ENCODE measurements around the gene FAM184B. TPM values are rescaled to one million over a fixed set of nuclear protein-coding genes. Genes with fewer than 3 reads are reported as not detected.

FAM184B gene
- total and polyA plus RNA-seq, 4 donors, result 0.05 TPM; not detected in 3

GRCh38 chr4:17704020-17704650, 77.3 kb downstream of the FAM184B start:
- H3K27me3 ChIP-seq (ENCODE audit: control insufficient read depth in 1 of 2, insufficient read depth in 2 of 2, low read length in 1 of 2), result no peaks in the 10 kb centered on the region
- intact Hi-C loops (cut with DNase I), result no loop called here
- no peak overlapping the region for H3K27ac ChIP-seq (ENCODE audit: low read depth in 1 of 2, low read length in 2 of 2)
- DNase-seq (no peak), ATAC-seq (ENCODE audit: low FRiP score) (no peak)
- no peak overlapping the region for H3K4me3 ChIP-seq (ENCODE audit: low read length in 2 of 2)
- 77 to 82% methylated on average over 6 of the region's 6 CpGs for WGBS, 2 donors
- no peaks in the 10 kb centered on the region for H3K36me3 ChIP-seq (ENCODE audit: control insufficient read depth in 1 of 2, insufficient read depth in 2 of 2, low read length in 1 of 2)
- H3K9me3 ChIP-seq (ENCODE audit: control insufficient read depth, low read length), result no peaks in the 10 kb centered on the region
- no peaks in the 10 kb centered on the region for H3K4me1 ChIP-seq (ENCODE audit: control insufficient read depth in 1 of 2, insufficient read depth in 2 of 2, low read length in 2 of 2)

GRCh38 chr4:17702641-17703040, 78.8 kb downstream of the FAM184B start:
- 82% methylated on average over 5 of the region's 5 CpGs for WGBS, 2 donors

GRCh38 chr4:17701882-17702281, 79.5 kb downstream of the FAM184B start:
- no peak for ATAC-seq (ENCODE audit: low FRiP score)
- Histone ChIP-seq H3K27ac (ENCODE audit: low read depth in 1 of 2, low read length in 2 of 2) (no peak overlapping the region), H3K36me3 (ENCODE audit: control insufficient read depth in 1 of 2, insufficient read depth in 2 of 2, low read length in 1 of 2) (no peaks in the 10 kb centered on the region), H3K4me1 (ENCODE audit: control insufficient read depth in 1 of 2, insufficient read depth in 2 of 2, low read length in 2 of 2) (no peaks in the 10 kb centered on the region), H3K9me3 (ENCODE audit: control insufficient read depth, low read length) (peaks cover 2% of the 10 kb centered on the region), H3K27me3 (ENCODE audit: control insufficient read depth in 1 of 2, insufficient read depth in 2 of 2, low read length in 1 of 2) (no peaks in the 10 kb centered on the region), H3K4me3 (ENCODE audit: low read length in 2 of 2) (no peak overlapping the region)
- 89 to 90% methylated on average over 4 of the region's 4 CpGs for WGBS, 2 donors
- no peak for DNase-seq
- intact Hi-C loops (cut with DNase I), result no loop called here

More at GRCh38 chr4:17702641-17703040, 78.8 kb downstream of the FAM184B start:
- Histone ChIP-seq H3K27me3 (ENCODE audit: control insufficient read depth in 1 of 2, insufficient read depth in 2 of 2, low read length in 1 of 2) (no peaks in the 10 kb centered on the region), H3K9me3 (ENCODE audit: control insufficient read depth, low read length) (no peaks in the 10 kb centered on the region), H3K4me1 (ENCODE audit: control insufficient read depth in 1 of 2, insufficient read depth in 2 of 2, low read length in 2 of 2) (no peaks in the 10 kb centered on the region), H3K36me3 (ENCODE audit: control insufficient read depth in 1 of 2, insufficient read depth in 2 of 2, low read length in 1 of 2) (no peaks in the 10 kb centered on the region), H3K4me3 (ENCODE audit: low read length in 2 of 2) (no peak overlapping the region), H3K27ac (ENCODE audit: low read depth in 1 of 2, low read length in 2 of 2) (no peak overlapping the region)
- ATAC-seq (ENCODE audit: low FRiP score) (no peak), DNase-seq (no peak)
- intact Hi-C loops (cut with DNase I), result no loop called here

- Histone ChIP-seq H3K4me1 (ENCODE audit: control insufficient read depth in 1 of 2, insufficient read depth in 2 of 2, low read length in 2 of 2) (no peaks in the 10 kb centered on the region), H3K4me3 (ENCODE audit: low read length in 2 of 2) (no peak overlapping the region), H3K36me3 (ENCODE audit: control insufficient read depth in 1 of 2, insufficient read depth in 2 of 2, low read length in 1 of 2) (no peaks in the 10 kb centered on the region), H3K27ac (ENCODE audit: low read depth in 1 of 2, low read length in 2 of 2) (no peak overlapping the region), H3K9me3 (ENCODE audit: control insufficient read depth, low read length) (peaks cover 2% of the 10 kb centered on the region), H3K27me3 (ENCODE audit: control insufficient read depth in 1 of 2, insufficient read depth in 2 of 2, low read length in 1 of 2) (no peaks in the 10 kb centered on the region)
- 72 to 80% methylated on average over 8 of the region's 8 CpGs for WGBS, 2 donors
- intact Hi-C loops (cut with DNase I), result no loop called here
- no peak for DNase-seq
- ATAC-seq (ENCODE audit: low FRiP score), result no peak
These were observed 80.1 kb downstream of the FAM184B start for GRCh38 chr4:17701138-17701839.

- no peak for ATAC-seq (ENCODE audit: low FRiP score)
- intact Hi-C loops (cut with DNase I), result no loop called here
- H3K36me3 ChIP-seq (ENCODE audit: control insufficient read depth in 1 of 2, insufficient read depth in 2 of 2, low read length in 1 of 2), result no peaks in the 10 kb centered on the region
- H3K9me3 ChIP-seq (ENCODE audit: control insufficient read depth, low read length), result peaks cover 3% of the 10 kb centered on the region
- H3K27ac ChIP-seq (ENCODE audit: low read depth in 1 of 2, low read length in 2 of 2), result no peak overlapping the region
- no peaks in the 10 kb centered on the region for H3K27me3 ChIP-seq (ENCODE audit: control insufficient read depth in 1 of 2, insufficient read depth in 2 of 2, low read length in 1 of 2)
- no peaks in the 10 kb centered on the region for H3K4me1 ChIP-seq (ENCODE audit: control insufficient read depth in 1 of 2, insufficient read depth in 2 of 2, low read length in 2 of 2)
- H3K4me3 ChIP-seq (ENCODE audit: low read length in 2 of 2), result no peak overlapping the region
- no peak for DNase-seq
- WGBS, 2 donors, result 59 to 75% methylated on average over 2 of the region's 2 CpGs
These were observed 82.0 kb downstream of the FAM184B start for GRCh38 chr4:17699380-17699779.

- Histone ChIP-seq H3K27me3 (ENCODE audit: control insufficient read depth in 1 of 2, insufficient read depth in 2 of 2, low read length in 1 of 2) (no peaks in the 10 kb centered on the region), H3K27ac (ENCODE audit: low read depth in 1 of 2, low read length in 2 of 2) (no peak overlapping the region), H3K4me1 (ENCODE audit: control insufficient read depth in 1 of 2, insufficient read depth in 2 of 2, low read length in 2 of 2) (no peaks in the 10 kb centered on the region), H3K4me3 (ENCODE audit: low read length in 2 of 2) (no peak overlapping the region), H3K9me3 (ENCODE audit: control insufficient read depth, low read length) (peaks cover 3% of the 10 kb centered on the region), H3K36me3 (ENCODE audit: control insufficient read depth in 1 of 2, insufficient read depth in 2 of 2, low read length in 1 of 2) (no peaks in the 10 kb centered on the region)
- ATAC-seq (ENCODE audit: low FRiP score) (no peak), DNase-seq (no peak)
- intact Hi-C loops (cut with DNase I), result no loop called here
- WGBS, 2 donors, result 68 to 69% methylated on average over 4 of the region's 4 CpGs
These were observed 83.3 kb downstream of the FAM184B start for GRCh38 chr4:17698116-17698515.

- intact Hi-C loops (cut with DNase I), result no loop called here
- WGBS, 2 donors, result 87 to 96% methylated on average over 3 of the region's 3 CpGs
- no peaks in the 10 kb centered on the region for H3K27me3 ChIP-seq (ENCODE audit: control insufficient read depth in 1 of 2, insufficient read depth in 2 of 2, low read length in 1 of 2)
These were observed 86.1 kb downstream of the FAM184B start for GRCh38 chr4:17695341-17695740.

GRCh38 chr4:17694552-17694951, 86.9 kb downstream of the FAM184B start:
- peaks cover 3% of the 10 kb centered on the region for H3K9me3 ChIP-seq (ENCODE audit: control insufficient read depth, low read length)
- H3K27ac ChIP-seq (ENCODE audit: low read depth in 1 of 2, low read length in 2 of 2), result no peak overlapping the region
- no peaks in the 10 kb centered on the region for H3K4me1 ChIP-seq (ENCODE audit: control insufficient read depth in 1 of 2, insufficient read depth in 2 of 2, low read length in 2 of 2)
- intact Hi-C loops (cut with DNase I), result no loop called here
- H3K27me3 ChIP-seq (ENCODE audit: control insufficient read depth in 1 of 2, insufficient read depth in 2 of 2, low read length in 1 of 2), result no peaks in the 10 kb centered on the region
- ATAC-seq (ENCODE audit: low FRiP score) (no peak), DNase-seq (no peak)
- 1 to 31% methylated on average over 1 of the region's 1 CpG for WGBS, 2 donors
- H3K36me3 ChIP-seq (ENCODE audit: control insufficient read depth in 1 of 2, insufficient read depth in 2 of 2, low read length in 1 of 2), result no peaks in the 10 kb centered on the region
- no peak overlapping the region for H3K4me3 ChIP-seq (ENCODE audit: low read length in 2 of 2)

More at GRCh38 chr4:17695341-17695740, 86.1 kb downstream of the FAM184B start:
- H3K27ac ChIP-seq (ENCODE audit: low read depth in 1 of 2, low read length in 2 of 2), result no peak overlapping the region
- H3K36me3 ChIP-seq (ENCODE audit: control insufficient read depth in 1 of 2, insufficient read depth in 2 of 2, low read length in 1 of 2), result no peaks in the 10 kb centered on the region
- ATAC-seq (ENCODE audit: low FRiP score) (peak; percentile 38), DNase-seq (no peak)
- peaks cover 3% of the 10 kb centered on the region for H3K9me3 ChIP-seq (ENCODE audit: control insufficient read depth, low read length)
- H3K4me1 ChIP-seq (ENCODE audit: control insufficient read depth in 1 of 2, insufficient read depth in 2 of 2, low read length in 2 of 2), result no peaks in the 10 kb centered on the region
- H3K4me3 ChIP-seq (ENCODE audit: low read length in 2 of 2), result no peak overlapping the region

GRCh38 chr4:17690898-17691297, 90.5 kb downstream of the FAM184B start:
- H3K4me1 ChIP-seq (ENCODE audit: control insufficient read depth in 1 of 2, insufficient read depth in 2 of 2, low read length in 2 of 2), result no peaks in the 10 kb centered on the region
- no peaks in the 10 kb centered on the region for H3K27me3 ChIP-seq (ENCODE audit: control insufficient read depth in 1 of 2, insufficient read depth in 2 of 2, low read length in 1 of 2)
- H3K4me3 ChIP-seq (ENCODE audit: low read length in 2 of 2), result no peak overlapping the region
- intact Hi-C loops (cut with DNase I), result no loop called here
- DNase-seq (no peak), ATAC-seq (ENCODE audit: low FRiP score) (no peak)
- H3K27ac ChIP-seq (ENCODE audit: low read depth in 1 of 2, low read length in 2 of 2), result no peak overlapping the region
- WGBS, 2 donors, result 95 to 97% methylated on average over 1 of the region's 1 CpG
- H3K36me3 ChIP-seq (ENCODE audit: control insufficient read depth in 1 of 2, insufficient read depth in 2 of 2, low read length in 1 of 2), result no peaks in the 10 kb centered on the region
- peaks cover 2% of the 10 kb centered on the region for H3K9me3 ChIP-seq (ENCODE audit: control insufficient read depth, low read length)
